GM19468 (cell line): ENCODE results near the gene UROD.
"Not testable (repeated sequence)": the region's sequence is repeated elsewhere in the genome, so short reads cannot be mapped to it uniquely, and the experiment has no call there.

Source experiments
- ATAC-seq: cut with Tn5 transposase; IDR thresholded peaks from one replicate; pipeline ENCODE4 v1.9.1; 2021; ENCODE audit warnings: mild to moderate bottlenecking, moderate library complexity, moderate number of reproducible peaks; ENCODE audit not compliant: unreplicated experiment; ENCODE audit errors: extremely low read depth

The UROD gene

GRCh38 chr1:45011837-45012638, at the start of gene UROD:
Gene UROD (plus strand): TSS chr1:45012254. CDS start chr1:45012266, 12 bp downstream.
- ATAC-seq = no peak

- no peak for ATAC-seq
Measured at GRCh38 chr1:44962729-44963128, 49.3 kb upstream of the UROD start.

GRCh38 chr1:44964396-44964795, 47.7 kb upstream of the UROD start:
- no peak for ATAC-seq

- ATAC-seq = no peak
Measured at GRCh38 chr1:44970317-44970716, 41.7 kb upstream of the UROD start.

GRCh38 chr1:44973645-44974044, 38.4 kb upstream of the UROD start:
- no peak for ATAC-seq

GRCh38 chr1:44976252-44976651, 35.8 kb upstream of the UROD start:
- ATAC-seq = no peak

GRCh38 chr1:44977372-44977771, 34.7 kb upstream of the UROD start:
- not testable (repeated sequence) for ATAC-seq

- ATAC-seq = no peak
Measured at GRCh38 chr1:44985747-44986359, 26.2 kb upstream of the UROD start.

GRCh38 chr1:44988531-44989156, 23.4 kb upstream of the UROD start:
- ATAC-seq = no peak

- ATAC-seq = no peak
Measured at GRCh38 chr1:44994309-44994898, 17.6 kb upstream of the UROD start.

- no peak for ATAC-seq
Measured at GRCh38 chr1:44995467-44996238, 16.4 kb upstream of the UROD start.

- no peak for ATAC-seq
Measured at GRCh38 chr1:44999232-44999631, 12.8 kb upstream of the UROD start.

- no peak for ATAC-seq
Measured at GRCh38 chr1:45001011-45001481, 11.0 kb upstream of the UROD start.

GRCh38 chr1:45001576-45001975, 10.5 kb upstream of the UROD start:
- ATAC-seq = not testable (repeated sequence)

- ATAC-seq = no peak
Measured at GRCh38 chr1:45002650-45003645, 9.1 kb upstream of the UROD start.

- ATAC-seq = no peak
Measured at GRCh38 chr1:45003741-45004140, 8.3 kb upstream of the UROD start.

- no peak for ATAC-seq
Measured at GRCh38 chr1:45004281-45004920, 7.7 kb upstream of the UROD start.

- ATAC-seq = no peak
Measured at GRCh38 chr1:45005761-45006160, 6.3 kb upstream of the UROD start.
